IMR-90 (cell line): ENCODE results near the gene PCED1A. TPM values are rescaled to one million over a fixed set of nuclear protein-coding genes. Genes with fewer than 3 reads are reported as not detected.

Source experiments
- ATAC-seq: fragments of 200-7000 bp; cut with Tn5 transposase; 2 replicates; pipeline ENCODE4 v1.9.1; 2020; ENCODE audit warnings: low read depth, mild to moderate bottlenecking, moderate library complexity
- BruUV-seq: library from RNA; stranded (reverse); fragments of 400-500 nt; replicated peaks from 2 replicates; lab custom pipeline; 2021; lab: Mats Ljungman, UMichigan
- CTCF ChIA-PET: fragments of 300-600 bp; formaldehyde crosslinking; extraction: SDS; loops from one replicate; lab custom pipeline; 2021; ENCODE audit warnings: antibody characterized with exemption; lab: Yijun Ruan, JAX
- POLR2A ChIA-PET: fragments of 300-600 bp; sonication (Branson Sonifier 250); formaldehyde crosslinking; loops from one replicate; lab custom pipeline; 2022; ENCODE audit warnings: antibody characterized with exemption; ENCODE audit not compliant: unreplicated experiment; lab: Charles Lee
- DNase-seq: peaks from one replicate; pipeline ENCODE4 v3.0.0; 2013
- H2AFZ ChIP-seq: replicated peaks from 2 replicates; pipeline ENCODE3; 2013; ENCODE audit warnings: low read length, mild to moderate bottlenecking; ENCODE audit not compliant: poor library complexity
- H2AK5ac ChIP-seq: 2 replicates; pipeline ENCODE4 v1.6.1; 2013; ENCODE audit warnings: low read depth, low read length, inconsistent platforms
- H2AK9ac ChIP-seq: replicated peaks from 2 replicates; pipeline ENCODE3; 2013; ENCODE audit warnings: mild to moderate bottlenecking, low read depth, low read length, moderate library complexity; ENCODE audit not compliant: poor library complexity
- H2BK120ac ChIP-seq: 2 replicates; pipeline ENCODE4 v1.6.1; 2013; ENCODE audit warnings: low read depth, low read length, inconsistent platforms
- H2BK15ac ChIP-seq: 3 replicates; pipeline ENCODE4 v1.6.1; 2013; ENCODE audit warnings: low read depth, low read length, inconsistent platforms
- H2BK20ac ChIP-seq: 2 replicates; pipeline ENCODE4 v1.6.1; 2013; ENCODE audit warnings: low read depth, mild to moderate bottlenecking, inconsistent platforms, low read length, moderate library complexity
- H2BK5ac ChIP-seq: 2 replicates; pipeline ENCODE4 v1.6.1; 2013; ENCODE audit warnings: mild to moderate bottlenecking, low read depth, low read length, inconsistent platforms; ENCODE audit not compliant: poor library complexity, severe bottlenecking
- H3K14ac ChIP-seq: replicated peaks from 2 replicates; pipeline ENCODE4 v1.6.1; 2013; ENCODE audit warnings: low read depth, low read length, inconsistent platforms
- H3K18ac ChIP-seq: 2 replicates; pipeline ENCODE4 v1.6.1; 2013; ENCODE audit warnings: low read depth, low read length, control low read depth
- H3K23ac ChIP-seq: 2 replicates; pipeline ENCODE4 v1.6.1; 2013; ENCODE audit warnings: low read depth, low read length, inconsistent platforms
- H3K27ac ChIP-seq: 2 replicates; pipeline ENCODE4 v1.5.1; 2013; ENCODE audit warnings: mild to moderate bottlenecking, control low read depth, low read length; ENCODE audit not compliant: insufficient read depth
- H3K27me3 ChIP-seq: 2 replicates; pipeline ENCODE4 v1.6.1; 2013; ENCODE audit warnings: low read length; ENCODE audit not compliant: control insufficient read depth, insufficient read depth
- H3K36me3 ChIP-seq: 2 replicates; pipeline ENCODE4 v1.6.1; 2013; ENCODE audit warnings: low read length, mixed read lengths; ENCODE audit not compliant: control insufficient read depth, insufficient read depth
- H3K4ac ChIP-seq: 2 replicates; pipeline ENCODE4 v1.6.1; 2013; ENCODE audit warnings: low read depth, low read length, inconsistent platforms
- H3K4me1 ChIP-seq: 2 replicates; pipeline ENCODE4 v1.6.1; 2013; ENCODE audit warnings: low read length, mixed read lengths; ENCODE audit not compliant: control insufficient read depth, insufficient read depth
- H3K4me2 ChIP-seq: 2 replicates; pipeline ENCODE4 v1.6.1; 2013; ENCODE audit warnings: low read depth, mild to moderate bottlenecking, control low read depth, low read length, moderate library complexity
- H3K4me3 ChIP-seq: 2 replicates; pipeline ENCODE4 v1.5.1; 2013; ENCODE audit warnings: low read depth, mild to moderate bottlenecking, control low read depth, low read length, moderate library complexity; ENCODE audit not compliant: insufficient read depth
- H3K56ac ChIP-seq: 2 replicates; pipeline ENCODE4 v1.6.1; 2013; ENCODE audit warnings: low read length, inconsistent platforms; ENCODE audit not compliant: insufficient read depth; ENCODE audit errors: extremely low read depth
- H3K79me1 ChIP-seq, 2 experiments: 2 replicates each; pipeline ENCODE4 v1.6.1; 2013; ENCODE audit warnings: low read length in 2 of 2, inconsistent platforms in 1 of 2, low read depth in 1 of 2
- H3K9ac ChIP-seq: 2 replicates; pipeline ENCODE4 v1.6.1; 2013; ENCODE audit warnings: low read depth, low read length, control low read depth
- H3K9me1 ChIP-seq: 2 replicates; pipeline ENCODE4 v1.6.1; 2013; ENCODE audit warnings: low read length, inconsistent platforms; ENCODE audit not compliant: insufficient read depth
- H3K9me3 ChIP-seq: 2 replicates; pipeline ENCODE4 v1.6.1; 2013; ENCODE audit warnings: low read length; ENCODE audit not compliant: control insufficient read depth, insufficient read depth
- H4K20me1 ChIP-seq: 2 replicates; pipeline ENCODE4 v1.6.1; 2013; ENCODE audit warnings: low read length, inconsistent platforms; ENCODE audit not compliant: insufficient read depth
- H4K5ac ChIP-seq: 2 replicates; pipeline ENCODE4 v1.6.1; 2013; ENCODE audit warnings: mild to moderate bottlenecking, low read depth, low read length, control low read depth
- H4K8ac ChIP-seq, 2 experiments: 2 replicates each; pipeline ENCODE4 v1.6.1; 2013; ENCODE audit warnings: low read depth in 2 of 2, low read length in 2 of 2, control low read depth in 1 of 2, inconsistent platforms in 1 of 2
- H4K91ac ChIP-seq: 2 replicates; pipeline ENCODE4 v1.6.1; 2013; ENCODE audit warnings: low read depth, low read length, inconsistent platforms; ENCODE audit not compliant: insufficient read depth
- BHLHE40 ChIP-seq: fragments of 150-350 bp; IDR thresholded peaks from 2 replicates; pipeline ENCODE4 v1.6.1; 2016; ENCODE audit warnings: mild to moderate bottlenecking, low read depth, low read length
- CHD1 ChIP-seq: IDR thresholded peaks from 2 replicates; pipeline ENCODE4 v1.6.1; 2012; ENCODE audit warnings: low read depth, low read length, improper control_type of control experiment
- ELK1 ChIP-seq: fragments of 150-350 bp; IDR thresholded peaks from 2 replicates; pipeline ENCODE4 v1.6.1; 2016; ENCODE audit warnings: low read depth, mild to moderate bottlenecking, low read length, moderate library complexity, borderline replicate concordance
- FOS ChIP-seq: fragments of 150-350 bp; IDR thresholded peaks from 2 replicates; pipeline ENCODE4 v1.6.1; 2016; ENCODE audit warnings: low read depth, low read length
- MAFK ChIP-seq: IDR thresholded peaks from 2 replicates; pipeline ENCODE4 v1.6.1; 2012; ENCODE audit warnings: low read depth, low read length, improper control_type of control experiment
- MAZ ChIP-seq: IDR thresholded peaks from 2 replicates; pipeline ENCODE4 v1.6.1; 2012; ENCODE audit warnings: low read depth, mild to moderate bottlenecking, low read length, improper control_type of control experiment, moderate library complexity, borderline replicate concordance
- MXI1 ChIP-seq: IDR thresholded peaks from 2 replicates; pipeline ENCODE4 v1.6.1; 2012; ENCODE audit warnings: low read depth, mild to moderate bottlenecking, low read length, moderate library complexity, borderline replicate concordance
- NFE2L2 ChIP-seq: fragments of 150-350 bp; IDR thresholded peaks from 2 replicates; pipeline ENCODE4 v1.6.1; 2016; ENCODE audit warnings: low read depth, mild to moderate bottlenecking, low read length
- POLR2A ChIP-seq: IDR thresholded peaks from 2 replicates; pipeline ENCODE4 v1.6.1; 2012; ENCODE audit warnings: mild to moderate bottlenecking, low read depth, low read length
- RAD21 ChIP-seq: IDR thresholded peaks from 2 replicates; pipeline ENCODE4 v1.6.1; 2012; ENCODE audit warnings: low read length, improper control_type of control experiment
- RCOR1 ChIP-seq: IDR thresholded peaks from 2 replicates; pipeline ENCODE4 v1.6.1; 2012; ENCODE audit warnings: mild to moderate bottlenecking, low read length, improper control_type of control experiment; ENCODE audit not compliant: insufficient replicate concordance
- RFX5 ChIP-seq: IDR thresholded peaks from 2 replicates; pipeline ENCODE4 v1.8.0; 2012; ENCODE audit warnings: low read depth, mild to moderate bottlenecking, low read length, moderate library complexity
- SMC3 ChIP-seq: fragments of 150-350 bp; IDR thresholded peaks from 2 replicates; pipeline ENCODE4 v1.6.1; 2016; ENCODE audit warnings: low read depth, mild to moderate bottlenecking, antibody characterized with exemption, low read length, moderate library complexity
- WGBS, 2 experiments: methylation state at CpG; one replicate each; pipeline versions ENCODE4 v1.1.5 to v1.1.7; 2013; ENCODE audit warnings: missing lambda C conversion rate in 2 of 2; ENCODE audit not compliant: insufficient read length in 1 of 2; ENCODE audit errors: extremely low coverage in 2 of 2; 5-methylcytosine and 5-hydroxymethylcytosine counted together
- dilution Hi-C: fragments of 300-500 bp; cut with HindIII; formaldehyde crosslinking; loops from one replicate; pipeline ENCODE4 v1.14.3; 2018; ENCODE audit warnings: low sequenced_read_pairs; ENCODE audit not compliant: unreplicated experiment
- in situ Hi-C: fragments of 300-500 bp; cut with MboI; formaldehyde crosslinking; loops from 3 replicates; pipeline ENCODE4 v1.14.3; 2019; ENCODE audit warnings: low sequenced_read_pairs, inconsistent platforms, mixed read lengths
- intact Hi-C: fragments of 100-400 bp; cut with micrococcal nuclease; formaldehyde crosslinking; loops from 2 replicates; pipeline ENCODE4 v1.10.0; 2022
- polyA plus RNA-seq, 3 experiments: library from polyadenylated mRNA; depleted of rRNA; stranded (reverse); fragments of >200 nt; gene quantifications; 2 replicates each; pipeline ENCODE4 v1.2.3, GENCODE V29; 2012; ENCODE audit warnings: low replicate concordance in 1 of 3
- total RNA-seq: library from RNA; depleted of rRNA; stranded (reverse); fragments of >200 nt; gene quantifications from 2 replicates; pipeline ENCODE4 v1.2.3, GENCODE V29; 2012
- TF ChIP-seq, protein P1 (sequence below): conservative IDR thresholded peaks from 2 replicates; pipeline ENCODE4 v1.5.1; 2012; ENCODE audit warnings: mild to moderate bottlenecking, low read depth, low read length, improper control_type of control experiment

PCED1A gene
- total and polyA plus RNA-seq, 2 of the 4 experiments (the other 2 are of a cell fraction): 9.7 to 33.4 TPM

- DNase-seq (no peak), ATAC-seq (no peak)
- Histone ChIP-seq H3K14ac (no peak overlapping the region), H2BK5ac (no peak overlapping the region), H2AK5ac (no peak overlapping the region), H4K8ac (no peak overlapping the region), H3K27me3 (no peaks in the 10 kb centered on the region), H3K27ac (no peak overlapping the region), H2BK20ac (no peak overlapping the region), H2BK120ac (no peak overlapping the region), H3K9ac (no peak overlapping the region), H3K18ac (no peak overlapping the region), H4K20me1 (peaks cover 38% of the 10 kb centered on the region), H3K4me3 (no peak overlapping the region), H3K4me2 (no peak overlapping the region), H3K23ac (no peak overlapping the region), H3K4ac (no peak overlapping the region), H2BK15ac (no peak overlapping the region), H2AFZ (no peak overlapping the region), H3K9me3 (no peaks in the 10 kb centered on the region), H4K91ac (no peak overlapping the region), H4K5ac (no peak overlapping the region), H3K9me1 (peaks cover 15% of the 10 kb centered on the region), H3K56ac (no peak overlapping the region), H3K79me1 (peaks cover 33 to 61% of the 10 kb centered on the region in 2 experiments), H2AK9ac (no peak overlapping the region), H3K4me1 (no peaks in the 10 kb centered on the region; the same call in 1 of the 2 replicates), H3K36me3 (no peaks in the 10 kb centered on the region)
- ChIA-PET POLR2A (no interaction called here), CTCF (interaction anchor here (0.7 kb wide), 1 partner anchor 113 kb away, joined by 3 read pairs; no protein-coding TSS in a partner anchor)
- in situ Hi-C loops (no loop called here), dilution Hi-C loops (no loop called here), intact Hi-C loops (no loop called here)
- TF ChIP-seq MAFK: no peak
- TF ChIP-seq SMC3: no peak
- no peak for TF ChIP-seq ELK1
- no peak for TF ChIP-seq POLR2A
- TF ChIP-seq BHLHE40: no peak
- TF ChIP-seq RFX5: no peak
- TF ChIP-seq MAZ: no peak
- TF ChIP-seq, protein P1, sequence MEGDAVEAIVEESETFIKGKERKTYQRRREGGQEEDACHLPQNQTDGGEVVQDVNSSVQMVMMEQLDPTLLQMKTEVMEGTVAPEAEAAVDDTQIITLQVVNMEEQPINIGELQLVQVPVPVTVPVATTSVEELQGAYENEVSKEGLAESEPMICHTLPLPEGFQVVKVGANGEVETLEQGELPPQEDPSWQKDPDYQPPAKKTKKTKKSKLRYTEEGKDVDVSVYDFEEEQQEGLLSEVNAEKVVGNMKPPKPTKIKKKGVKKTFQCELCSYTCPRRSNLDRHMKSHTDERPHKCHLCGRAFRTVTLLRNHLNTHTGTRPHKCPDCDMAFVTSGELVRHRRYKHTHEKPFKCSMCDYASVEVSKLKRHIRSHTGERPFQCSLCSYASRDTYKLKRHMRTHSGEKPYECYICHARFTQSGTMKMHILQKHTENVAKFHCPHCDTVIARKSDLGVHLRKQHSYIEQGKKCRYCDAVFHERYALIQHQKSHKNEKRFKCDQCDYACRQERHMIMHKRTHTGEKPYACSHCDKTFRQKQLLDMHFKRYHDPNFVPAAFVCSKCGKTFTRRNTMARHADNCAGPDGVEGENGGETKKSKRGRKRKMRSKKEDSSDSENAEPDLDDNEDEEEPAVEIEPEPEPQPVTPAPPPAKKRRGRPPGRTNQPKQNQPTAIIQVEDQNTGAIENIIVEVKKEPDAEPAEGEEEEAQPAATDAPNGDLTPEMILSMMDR: no peak
- no peak for TF ChIP-seq CHD1
- no peak for TF ChIP-seq NFE2L2
- TF ChIP-seq MXI1: no peak
- no peak for TF ChIP-seq RCOR1
- TF ChIP-seq RAD21: no peak
- TF ChIP-seq FOS: no peak
- BruUV-seq: no TSS peak
- WGBS, 2 experiments: 100% methylated on average over 1 of the region's 3 CpGs; no CpG with 5 or more reads in 1 of the 2 experiments
Measured at GRCh38 chr20:2887715-2888114, 47.3 kb upstream of the PCED1A start.
